GM23338 (cell line): Measurements from ENCODE around the gene ACVR2A. TPM values are rescaled to one million over a fixed set of nuclear protein-coding genes. Genes with fewer than 3 reads are reported as not detected.

Source experiments
- ATAC-seq: fragments of 200-7000 bp; cut with Tn5 transposase; 3 replicates; pipeline ENCODE4 v1.9.1; 2020
- DNase-seq: peaks from one replicate; pipeline ENCODE4 v3.0.0-alpha.2; 2015; ENCODE audit warnings: low spot score
- H2AFZ ChIP-seq: fragments of 200-600 bp; sonication (generic); 2 replicates; pipeline ENCODE4 v1.8.0; 2016; ENCODE audit warnings: antibody characterized with exemption, mild to moderate bottlenecking, moderate library complexity
- H3F3A ChIP-seq: fragments of 200-600 bp; sonication (generic); replicated peaks from 2 replicates; pipeline ENCODE4 v1.8.0; 2017; ENCODE audit warnings: antibody characterized with exemption, mixed run types, low read depth
- H3K27ac ChIP-seq: fragments of 200-600 bp; sonication (generic); 2 replicates; pipeline ENCODE4 v1.6.1; 2016; ENCODE audit warnings: low read depth
- H3K27me3 ChIP-seq: fragments of 200-600 bp; sonication (generic); 2 replicates; pipeline ENCODE4 v1.8.0; 2016; ENCODE audit warnings: mild to moderate bottlenecking, mixed run types, moderate library complexity; ENCODE audit not compliant: insufficient read depth
- H3K36me3 ChIP-seq: fragments of 200-600 bp; sonication (generic); 2 replicates; pipeline ENCODE4 v1.8.0; 2016; ENCODE audit warnings: mild to moderate bottlenecking; ENCODE audit not compliant: insufficient read depth
- H3K4me1 ChIP-seq: fragments of 200-600 bp; sonication (generic); 2 replicates; pipeline ENCODE4 v1.8.0; 2016; ENCODE audit warnings: mild to moderate bottlenecking, moderate library complexity; ENCODE audit not compliant: insufficient read depth
- H3K4me2 ChIP-seq: fragments of 200-600 bp; sonication (generic); 2 replicates; pipeline ENCODE4 v1.7.1; 2017; ENCODE audit warnings: mixed run types
- H3K4me3 ChIP-seq: fragments of 200-600 bp; sonication (generic); 2 replicates; pipeline ENCODE4 v1.6.1; 2016; ENCODE audit warnings: mixed run types
- H3K79me2 ChIP-seq: fragments of 200-600 bp; sonication (generic); replicated peaks from 2 replicates; pipeline ENCODE4 v1.8.0; 2017; ENCODE audit warnings: mild to moderate bottlenecking; ENCODE audit not compliant: insufficient read depth
- H3K9me2 ChIP-seq: fragments of 200-600 bp; sonication (generic); 2 replicates; pipeline ENCODE4 v1.8.0; 2017; ENCODE audit not compliant: insufficient read depth
- H4K20me1 ChIP-seq: fragments of 200-600 bp; sonication (generic); replicated peaks from 2 replicates; pipeline ENCODE4 v1.8.0; 2017; ENCODE audit warnings: mild to moderate bottlenecking; ENCODE audit not compliant: insufficient read depth
- H3K27ac Mint-ChIP-seq: 2 replicates; pipeline ENCODE4 v1.8.0; 2020; ENCODE audit warnings: inconsistent platforms, mild to moderate bottlenecking, moderate library complexity, mixed read lengths
- H3K27me3 Mint-ChIP-seq: 3 replicates; pipeline ENCODE4 v1.8.0; 2022; ENCODE audit warnings: low read depth, mild to moderate bottlenecking, moderate library complexity, mixed read lengths, inconsistent platforms; ENCODE audit not compliant: insufficient read depth, poor library complexity
- H3K36me3 Mint-ChIP-seq: 3 replicates; pipeline ENCODE4 v1.8.0; 2021; ENCODE audit warnings: low read depth, mild to moderate bottlenecking, inconsistent platforms, moderate library complexity, mixed read lengths
- H3K4me1 Mint-ChIP-seq: 3 replicates; pipeline ENCODE4 v1.8.0; 2020; ENCODE audit warnings: mild to moderate bottlenecking, inconsistent platforms, mixed read lengths
- H3K4me3 Mint-ChIP-seq: 3 replicates; pipeline ENCODE4 v1.8.0; 2021; ENCODE audit warnings: moderate library complexity, mild to moderate bottlenecking, inconsistent platforms, mixed read lengths
- H3K9me3 Mint-ChIP-seq: 3 replicates; pipeline ENCODE4 v1.8.0; 2020; ENCODE audit warnings: moderate library complexity, mild to moderate bottlenecking, inconsistent platforms, mixed read lengths
- CREB1 ChIP-seq: fragments of 250-450 bp; sonication (Bioruptor Pico); IDR thresholded peaks from 2 replicates; pipeline ENCODE4 v1.5.0; 2020; ENCODE audit warnings: low read depth, mild to moderate bottlenecking, moderate library complexity
- EZH2 ChIP-seq: fragments of 200-600 bp; sonication (generic); IDR thresholded peaks from one replicate; pipeline ENCODE4 v1.8.0; 2017; ENCODE audit warnings: antibody characterized with exemption, mild to moderate bottlenecking, low read depth; ENCODE audit not compliant: unreplicated experiment
- EZH2phosphoT487 ChIP-seq: fragments of 200-600 bp; sonication (generic); IDR thresholded peaks from one replicate; pipeline ENCODE4 v1.8.1; 2018; ENCODE audit warnings: antibody characterized with exemption; ENCODE audit not compliant: unreplicated experiment
- JUNB ChIP-seq: IDR thresholded peaks from one replicate; pipeline ENCODE4 v1.6.1; 2016; ENCODE audit warnings: antibody characterized with exemption; ENCODE audit not compliant: unreplicated experiment
- NANOG ChIP-seq: IDR thresholded peaks from 2 replicates; pipeline ENCODE4 v1.6.1; 2016; ENCODE audit warnings: antibody characterized with exemption, borderline replicate concordance
- POLR2AphosphoS5 ChIP-seq: IDR thresholded peaks from 2 replicates; pipeline ENCODE4 v1.6.1; 2016; ENCODE audit warnings: antibody characterized with exemption, low read depth
- STAT1 ChIP-seq: IDR thresholded peaks from one replicate; pipeline ENCODE4 v1.6.1; 2016; ENCODE audit warnings: antibody characterized with exemption; ENCODE audit not compliant: unreplicated experiment
- ZNF114 ChIP-seq: fragments of 250-450 bp; sonication (Bioruptor Pico); IDR thresholded peaks from 2 replicates; pipeline ENCODE4 v1.5.0; 2020; ENCODE audit warnings: mild to moderate bottlenecking, moderate library complexity
- ZNF331 ChIP-seq: fragments of 250-450 bp; sonication (Bioruptor Pico); IDR thresholded peaks from 2 replicates; pipeline ENCODE4 v1.5.0; 2020; ENCODE audit warnings: low read depth, mild to moderate bottlenecking, moderate library complexity
- polyA plus RNA-seq: library from polyadenylated mRNA; unstranded; fragments of >200 nt; fragmentation: Nextera tagmentation; extraction: Ambion mirVana; gene quantifications from 2 replicates; pipeline ENCODE4 v1.2.1, GENCODE V29; 2016
- total RNA-seq: library from RNA; depleted of rRNA; stranded (reverse); fragments of >200 nt; shearing (Covaris generic); gene quantifications from 2 replicates; pipeline ENCODE4 v1.2.3, GENCODE V29; 2014
- TF ChIP-seq, protein P1 (sequence below), 2 experiments: fragments of 200-600 bp in 1 of 2; sonication (generic) in 1 of 2; conservative IDR thresholded peaks; 2 replicates each; pipeline versions ENCODE4 v1.5.1 to v1.6.1; 2016 to 2017; ENCODE audit warnings: antibody characterized with exemption in 2 of 2, low read depth in 2 of 2, mild to moderate bottlenecking in 2 of 2, moderate library complexity in 1 of 2
- TF ChIP-seq, protein P2 (sequence below): IDR thresholded peaks from one replicate; pipeline ENCODE4 v1.6.1; 2018; ENCODE audit warnings: antibody characterized with exemption; ENCODE audit not compliant: unreplicated experiment
- TF ChIP-seq, protein P3 (sequence below): fragments of 250-450 bp; sonication (Bioruptor Pico); IDR thresholded peaks from 2 replicates; pipeline ENCODE4 v1.5.0; 2020; ENCODE audit warnings: mild to moderate bottlenecking, moderate library complexity
- TF ChIP-seq, protein P4 (sequence below): IDR thresholded peaks from 2 replicates; pipeline ENCODE4 v1.6.1; 2016; ENCODE audit warnings: antibody characterized with exemption

Gene ACVR2A
- total and polyA plus RNA-seq, 2 experiments from 2014 or later = 11.8 to 15.6 TPM

DNA sequence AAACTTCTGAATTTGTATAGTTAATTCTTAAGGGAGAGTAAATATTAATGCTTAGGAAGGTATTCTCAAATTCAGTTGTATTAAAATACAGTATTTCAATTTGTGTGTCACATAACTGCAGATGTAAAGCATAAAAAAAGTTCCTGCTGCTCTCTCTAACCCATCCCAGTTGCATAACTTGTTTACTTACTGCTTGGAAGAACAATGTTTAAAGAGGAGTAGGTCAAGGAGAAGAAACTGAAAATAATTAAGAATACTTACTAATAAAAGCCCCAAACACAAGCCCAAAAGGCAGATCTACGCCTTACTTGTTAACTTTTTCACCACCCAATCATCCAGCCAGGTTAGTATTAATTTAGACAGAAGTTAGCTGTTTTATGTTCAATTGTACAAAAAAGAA lies 94.5 kb downstream of the ACVR2A start:
- no peak for ATAC-seq
- H3K4me3 Mint-ChIP-seq = no peak overlapping the region
- no peaks in the 10 kb centered on the region for H3K9me3 Mint-ChIP-seq
- no peak overlapping the region for H2AFZ ChIP-seq
- no peaks in the 10 kb centered on the region for H3F3A ChIP-seq
- H3K36me3 ChIP-seq = peaks cover 20% of the 10 kb centered on the region
- H3K9me2 ChIP-seq = no peaks in the 10 kb centered on the region
- no peak overlapping the region for H3K27ac Mint-ChIP-seq
- TF ChIP-seq EZH2 (no peak), EZH2phosphoT487 (no peak), CREB1 (CRISPR knock-in tag) (no peak), ZNF331 (CRISPR knock-in tag) (no peak), STAT1 (no peak), ZNF114 (CRISPR knock-in tag) (no peak), NANOG (no peak), POLR2AphosphoS5 (no peak), JUNB (no peak)
- TF ChIP-seq, protein P1, sequence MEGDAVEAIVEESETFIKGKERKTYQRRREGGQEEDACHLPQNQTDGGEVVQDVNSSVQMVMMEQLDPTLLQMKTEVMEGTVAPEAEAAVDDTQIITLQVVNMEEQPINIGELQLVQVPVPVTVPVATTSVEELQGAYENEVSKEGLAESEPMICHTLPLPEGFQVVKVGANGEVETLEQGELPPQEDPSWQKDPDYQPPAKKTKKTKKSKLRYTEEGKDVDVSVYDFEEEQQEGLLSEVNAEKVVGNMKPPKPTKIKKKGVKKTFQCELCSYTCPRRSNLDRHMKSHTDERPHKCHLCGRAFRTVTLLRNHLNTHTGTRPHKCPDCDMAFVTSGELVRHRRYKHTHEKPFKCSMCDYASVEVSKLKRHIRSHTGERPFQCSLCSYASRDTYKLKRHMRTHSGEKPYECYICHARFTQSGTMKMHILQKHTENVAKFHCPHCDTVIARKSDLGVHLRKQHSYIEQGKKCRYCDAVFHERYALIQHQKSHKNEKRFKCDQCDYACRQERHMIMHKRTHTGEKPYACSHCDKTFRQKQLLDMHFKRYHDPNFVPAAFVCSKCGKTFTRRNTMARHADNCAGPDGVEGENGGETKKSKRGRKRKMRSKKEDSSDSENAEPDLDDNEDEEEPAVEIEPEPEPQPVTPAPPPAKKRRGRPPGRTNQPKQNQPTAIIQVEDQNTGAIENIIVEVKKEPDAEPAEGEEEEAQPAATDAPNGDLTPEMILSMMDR (conservative IDR thresholded peaks at IDR 0.05; ENCODE audit: low read depth in 2 of 2) = no peak
- TF ChIP-seq, protein P2, sequence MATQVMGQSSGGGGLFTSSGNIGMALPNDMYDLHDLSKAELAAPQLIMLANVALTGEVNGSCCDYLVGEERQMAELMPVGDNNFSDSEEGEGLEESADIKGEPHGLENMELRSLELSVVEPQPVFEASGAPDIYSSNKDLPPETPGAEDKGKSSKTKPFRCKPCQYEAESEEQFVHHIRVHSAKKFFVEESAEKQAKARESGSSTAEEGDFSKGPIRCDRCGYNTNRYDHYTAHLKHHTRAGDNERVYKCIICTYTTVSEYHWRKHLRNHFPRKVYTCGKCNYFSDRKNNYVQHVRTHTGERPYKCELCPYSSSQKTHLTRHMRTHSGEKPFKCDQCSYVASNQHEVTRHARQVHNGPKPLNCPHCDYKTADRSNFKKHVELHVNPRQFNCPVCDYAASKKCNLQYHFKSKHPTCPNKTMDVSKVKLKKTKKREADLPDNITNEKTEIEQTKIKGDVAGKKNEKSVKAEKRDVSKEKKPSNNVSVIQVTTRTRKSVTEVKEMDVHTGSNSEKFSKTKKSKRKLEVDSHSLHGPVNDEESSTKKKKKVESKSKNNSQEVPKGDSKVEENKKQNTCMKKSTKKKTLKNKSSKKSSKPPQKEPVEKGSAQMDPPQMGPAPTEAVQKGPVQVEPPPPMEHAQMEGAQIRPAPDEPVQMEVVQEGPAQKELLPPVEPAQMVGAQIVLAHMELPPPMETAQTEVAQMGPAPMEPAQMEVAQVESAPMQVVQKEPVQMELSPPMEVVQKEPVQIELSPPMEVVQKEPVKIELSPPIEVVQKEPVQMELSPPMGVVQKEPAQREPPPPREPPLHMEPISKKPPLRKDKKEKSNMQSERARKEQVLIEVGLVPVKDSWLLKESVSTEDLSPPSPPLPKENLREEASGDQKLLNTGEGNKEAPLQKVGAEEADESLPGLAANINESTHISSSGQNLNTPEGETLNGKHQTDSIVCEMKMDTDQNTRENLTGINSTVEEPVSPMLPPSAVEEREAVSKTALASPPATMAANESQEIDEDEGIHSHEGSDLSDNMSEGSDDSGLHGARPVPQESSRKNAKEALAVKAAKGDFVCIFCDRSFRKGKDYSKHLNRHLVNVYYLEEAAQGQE = no peak
- TF ChIP-seq, protein P3, sequence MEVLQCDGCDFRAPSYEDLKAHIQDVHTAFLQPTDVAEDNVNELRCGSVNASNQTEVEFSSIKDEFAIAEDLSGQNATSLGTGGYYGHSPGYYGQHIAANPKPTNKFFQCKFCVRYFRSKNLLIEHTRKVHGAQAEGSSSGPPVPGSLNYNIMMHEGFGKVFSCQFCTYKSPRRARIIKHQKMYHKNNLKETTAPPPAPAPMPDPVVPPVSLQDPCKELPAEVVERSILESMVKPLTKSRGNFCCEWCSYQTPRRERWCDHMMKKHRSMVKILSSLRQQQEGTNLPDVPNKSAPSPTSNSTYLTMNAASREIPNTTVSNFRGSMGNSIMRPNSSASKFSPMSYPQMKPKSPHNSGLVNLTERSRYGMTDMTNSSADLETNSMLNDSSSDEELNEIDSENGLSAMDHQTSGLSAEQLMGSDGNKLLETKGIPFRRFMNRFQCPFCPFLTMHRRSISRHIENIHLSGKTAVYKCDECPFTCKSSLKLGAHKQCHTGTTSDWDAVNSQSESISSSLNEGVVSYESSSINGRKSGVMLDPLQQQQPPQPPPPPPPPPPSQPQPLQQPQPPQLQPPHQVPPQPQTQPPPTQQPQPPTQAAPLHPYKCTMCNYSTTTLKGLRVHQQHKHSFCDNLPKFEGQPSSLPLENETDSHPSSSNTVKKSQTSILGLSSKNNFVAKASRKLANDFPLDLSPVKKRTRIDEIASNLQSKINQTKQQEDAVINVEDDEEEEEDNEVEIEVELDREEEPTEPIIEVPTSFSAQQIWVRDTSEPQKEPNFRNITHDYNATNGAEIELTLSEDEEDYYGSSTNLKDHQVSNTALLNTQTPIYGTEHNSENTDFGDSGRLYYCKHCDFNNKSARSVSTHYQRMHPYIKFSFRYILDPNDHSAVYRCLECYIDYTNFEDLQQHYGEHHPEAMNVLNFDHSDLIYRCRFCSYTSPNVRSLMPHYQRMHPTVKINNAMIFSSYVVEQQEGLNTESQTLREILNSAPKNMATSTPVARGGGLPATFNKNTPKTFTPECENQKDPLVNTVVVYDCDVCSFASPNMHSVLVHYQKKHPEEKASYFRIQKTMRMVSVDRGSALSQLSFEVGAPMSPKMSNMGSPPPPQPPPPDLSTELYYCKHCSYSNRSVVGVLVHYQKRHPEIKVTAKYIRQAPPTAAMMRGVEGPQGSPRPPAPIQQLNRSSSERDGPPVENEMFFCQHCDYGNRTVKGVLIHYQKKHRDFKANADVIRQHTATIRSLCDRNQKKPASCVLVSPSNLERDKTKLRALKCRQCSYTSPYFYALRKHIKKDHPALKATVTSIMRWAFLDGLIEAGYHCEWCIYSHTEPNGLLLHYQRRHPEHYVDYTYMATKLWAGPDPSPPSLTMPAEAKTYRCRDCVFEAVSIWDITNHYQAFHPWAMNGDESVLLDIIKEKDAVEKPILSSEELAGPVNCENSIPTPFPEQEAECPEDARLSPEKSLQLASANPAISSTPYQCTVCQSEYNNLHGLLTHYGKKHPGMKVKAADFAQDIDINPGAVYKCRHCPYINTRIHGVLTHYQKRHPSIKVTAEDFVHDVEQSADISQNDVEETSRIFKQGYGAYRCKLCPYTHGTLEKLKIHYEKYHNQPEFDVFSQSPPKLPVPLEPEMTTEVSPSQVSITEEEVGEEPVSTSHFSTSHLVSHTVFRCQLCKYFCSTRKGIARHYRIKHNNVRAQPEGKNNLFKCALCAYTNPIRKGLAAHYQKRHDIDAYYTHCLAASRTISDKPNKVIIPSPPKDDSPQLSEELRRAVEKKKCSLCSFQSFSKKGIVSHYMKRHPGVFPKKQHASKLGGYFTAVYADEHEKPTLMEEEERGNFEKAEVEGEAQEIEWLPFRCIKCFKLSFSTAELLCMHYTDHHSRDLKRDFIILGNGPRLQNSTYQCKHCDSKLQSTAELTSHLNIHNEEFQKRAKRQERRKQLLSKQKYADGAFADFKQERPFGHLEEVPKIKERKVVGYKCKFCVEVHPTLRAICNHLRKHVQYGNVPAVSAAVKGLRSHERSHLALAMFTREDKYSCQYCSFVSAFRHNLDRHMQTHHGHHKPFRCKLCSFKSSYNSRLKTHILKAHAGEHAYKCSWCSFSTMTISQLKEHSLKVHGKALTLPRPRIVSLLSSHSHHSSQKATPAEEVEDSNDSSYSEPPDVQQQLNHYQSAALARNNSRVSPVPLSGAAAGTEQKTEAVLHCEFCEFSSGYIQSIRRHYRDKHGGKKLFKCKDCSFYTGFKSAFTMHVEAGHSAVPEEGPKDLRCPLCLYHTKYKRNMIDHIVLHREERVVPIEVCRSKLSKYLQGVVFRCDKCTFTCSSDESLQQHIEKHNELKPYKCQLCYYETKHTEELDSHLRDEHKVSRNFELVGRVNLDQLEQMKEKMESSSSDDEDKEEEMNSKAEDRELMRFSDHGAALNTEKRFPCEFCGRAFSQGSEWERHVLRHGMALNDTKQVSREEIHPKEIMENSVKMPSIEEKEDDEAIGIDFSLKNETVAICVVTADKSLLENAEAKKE = no peak
- TF ChIP-seq, protein P4, sequence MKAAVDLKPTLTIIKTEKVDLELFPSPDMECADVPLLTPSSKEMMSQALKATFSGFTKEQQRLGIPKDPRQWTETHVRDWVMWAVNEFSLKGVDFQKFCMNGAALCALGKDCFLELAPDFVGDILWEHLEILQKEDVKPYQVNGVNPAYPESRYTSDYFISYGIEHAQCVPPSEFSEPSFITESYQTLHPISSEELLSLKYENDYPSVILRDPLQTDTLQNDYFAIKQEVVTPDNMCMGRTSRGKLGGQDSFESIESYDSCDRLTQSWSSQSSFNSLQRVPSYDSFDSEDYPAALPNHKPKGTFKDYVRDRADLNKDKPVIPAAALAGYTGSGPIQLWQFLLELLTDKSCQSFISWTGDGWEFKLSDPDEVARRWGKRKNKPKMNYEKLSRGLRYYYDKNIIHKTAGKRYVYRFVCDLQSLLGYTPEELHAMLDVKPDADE = no peak
- no peaks in the 10 kb centered on the region for H3K27me3 Mint-ChIP-seq
- no peaks in the 10 kb centered on the region for H3K4me1 ChIP-seq
- no peak overlapping the region for H3K4me2 ChIP-seq
- DNase-seq = no peak
- H3K4me3 ChIP-seq = no peak overlapping the region
- no peaks in the 10 kb centered on the region for H3K27me3 ChIP-seq
- no peak overlapping the region for H3K27ac ChIP-seq
- H3K79me2 ChIP-seq = no peaks in the 10 kb centered on the region
- H4K20me1 ChIP-seq = no peaks in the 10 kb centered on the region
- H3K4me1 Mint-ChIP-seq = no peaks in the 10 kb centered on the region
- H3K36me3 Mint-ChIP-seq = peaks cover 36% of the 10 kb centered on the region; the same call in 2 of the 3 replicates
